Common myeloid progenitor, CD34-positive (primary cell): Measurements from ENCODE around the gene GNE.
A peak's percentile ranks its signal among the peaks of the same experiment; 100 is the strongest.

ENCODE experiments used
- CTCF ChIA-PET: fragments of 350-600 bp; sonication (Branson Sonifier 250); formaldehyde crosslinking; loops from one replicate; lab custom pipeline; 2021; ENCODE audit warnings: antibody characterized with exemption; lab: Charles Lee
- POLR2A ChIA-PET: fragments of 350-600 bp; sonication (Branson Sonifier 250); formaldehyde crosslinking; loops from one replicate; lab custom pipeline; 2021; ENCODE audit warnings: antibody characterized with exemption; lab: Charles Lee
- DNase-seq, 3 donors: peaks; one replicate each; pipeline versions ENCODE4 v3.0.0 to v3.0.0-alpha.2; 2013
- H3K27ac ChIP-seq, 2 experiments: 1 replicate in 1 of 2; 2 replicates in 1 of 2; pipeline ENCODE4 v1.7.0; 2013; ENCODE audit warnings: inconsistent platforms in 2 of 2, low read length in 2 of 2, mild to moderate bottlenecking in 2 of 2, low read depth in 1 of 2, moderate library complexity in 1 of 2; ENCODE audit not compliant: severe bottlenecking in 2 of 2, insufficient read depth in 1 of 2, poor library complexity in 1 of 2
- H3K27me3 ChIP-seq, 5 experiments: replicated peaks in 2 of 5; 1 replicate in 3 of 5; 2 replicates in 2 of 5; pipeline versions ENCODE4 v1.6.1 to v1.7.0; 2013; ENCODE audit warnings: low read length in 4 of 5, mild to moderate bottlenecking in 2 of 5, moderate library complexity in 2 of 5, inconsistent platforms in 1 of 5; ENCODE audit not compliant: insufficient read depth in 5 of 5, control insufficient read depth in 4 of 5
- H3K36me3 ChIP-seq, 4 experiments: 1 replicate in 2 of 4; 2 replicates in 2 of 4; pipeline versions ENCODE4 v1.6.1 to v1.7.0; 2013; ENCODE audit warnings: low read length in 3 of 4, control low read depth in 1 of 4, mild to moderate bottlenecking in 1 of 4; ENCODE audit not compliant: control insufficient read depth in 4 of 4, insufficient read depth in 4 of 4
- H3K4me1 ChIP-seq, 4 experiments: 1 replicate in 3 of 4; 2 replicates in 1 of 4; pipeline versions ENCODE4 v1.6.1 to v1.7.1; 2013; ENCODE audit warnings: low read length in 3 of 4, mild to moderate bottlenecking in 3 of 4, control low read depth in 1 of 4, inconsistent platforms in 1 of 4, moderate library complexity in 1 of 4; ENCODE audit not compliant: control insufficient read depth in 4 of 4, insufficient read depth in 4 of 4; ENCODE audit errors: control extremely low read depth in 1 of 4
- H3K4me3 ChIP-seq, 7 experiments: 1 replicate in 4 of 7; 2 replicates in 3 of 7; pipeline versions ENCODE4 v1.5.1 to v1.7.0; 2013; ENCODE audit warnings: mild to moderate bottlenecking in 7 of 7, low read length in 6 of 7, moderate library complexity in 6 of 7, inconsistent platforms in 2 of 7, low read depth in 2 of 7, control low read depth in 1 of 7; ENCODE audit not compliant: insufficient read depth in 4 of 7, control insufficient read depth in 1 of 7; ENCODE audit errors: extremely low read depth in 1 of 7
- H3K9me3 ChIP-seq, 5 experiments: 1 replicate in 4 of 5; 2 replicates in 1 of 5; pipeline versions ENCODE4 v1.6.1 to v1.7.1; 2013; ENCODE audit warnings: low read length in 4 of 5, mild to moderate bottlenecking in 2 of 5, inconsistent platforms in 1 of 5, low read depth in 1 of 5, moderate library complexity in 1 of 5; ENCODE audit not compliant: control insufficient read depth in 4 of 5, insufficient read depth in 2 of 5; ENCODE audit errors: control extremely low read depth in 1 of 5
- WGBS: methylation state at CpG from one replicate; pipeline ENCODE4 v1.1.5; 2013; ENCODE audit not compliant: insufficient coverage; 5-methylcytosine and 5-hydroxymethylcytosine counted together

The GNE gene

DNA sequence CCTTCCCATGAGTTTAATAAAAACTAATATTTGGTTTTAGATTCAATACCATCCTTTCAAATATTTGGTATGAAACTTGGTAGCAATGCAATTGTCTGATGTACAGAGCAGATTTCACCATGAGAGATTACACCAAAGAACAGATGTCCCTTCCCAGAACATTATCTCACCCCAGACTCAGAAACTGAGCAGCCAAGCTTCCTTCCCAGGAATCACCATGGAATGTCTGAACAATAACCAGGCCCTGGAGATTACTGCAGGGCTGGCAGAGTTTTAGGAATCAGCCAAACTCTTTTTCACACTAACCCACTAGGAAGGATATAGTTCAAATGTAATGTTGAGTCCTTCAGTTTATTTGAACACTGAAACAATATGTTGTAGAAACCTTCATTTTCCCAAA, 43.7 kb downstream of the GNE start:
- no peaks in the 10 kb centered on the region for H3K27me3 ChIP-seq
- H3K9me3 ChIP-seq: no peaks in the 10 kb centered on the region
- POLR2A ChIA-PET: no interaction called here
- H3K4me1 ChIP-seq: peaks cover 0 to 27% (median 17%) of the 10 kb centered on the region in 4 experiments
- H3K27ac ChIP-seq: no peak overlapping the region
- DNase-seq: no peak
- H3K36me3 ChIP-seq: peaks cover 12 to 90% (median 50%) of the 10 kb centered on the region in 4 experiments
- CTCF ChIA-PET: interaction anchor here (0.6 to 1.3 kb wide), 3 partner anchors 14 to 24 kb away, joined by 3 to 6 read pairs (median 3); partner anchors contain the start of gene CLTA
- no peak overlapping the region for H3K4me3 ChIP-seq

DNA sequence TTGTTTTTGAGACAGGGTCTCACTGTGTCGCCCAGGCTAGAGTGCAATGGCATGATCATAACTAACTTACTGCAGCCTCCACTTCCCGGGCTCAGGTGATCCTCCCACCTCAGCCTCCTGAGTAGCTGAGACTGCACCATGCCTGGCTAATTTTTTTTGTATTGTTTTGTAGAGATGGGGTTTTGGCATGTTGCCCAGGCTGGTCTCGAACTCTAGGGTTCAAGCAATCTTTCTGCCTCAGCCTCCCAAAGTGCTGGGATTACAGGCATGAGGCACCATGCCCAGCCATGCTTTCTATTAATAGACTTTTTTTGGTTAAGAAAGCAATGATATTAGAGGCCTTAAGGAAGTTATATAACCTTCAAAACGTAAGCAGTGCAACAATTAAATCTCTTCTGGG, 44.3 kb downstream of the GNE start:
- no peaks in the 10 kb centered on the region for H3K9me3 ChIP-seq
- peaks cover 0 to 31% (median 19%) of the 10 kb centered on the region in 4 experiments for H3K4me1 ChIP-seq
- H3K36me3 ChIP-seq: peaks cover 12 to 91% (median 46%) of the 10 kb centered on the region in 4 experiments
- H3K27ac ChIP-seq: no peak overlapping the region
- POLR2A ChIA-PET: no interaction called here
- CTCF ChIA-PET: no interaction called here
- no peaks in the 10 kb centered on the region for H3K27me3 ChIP-seq
- no peak overlapping the region for H3K4me3 ChIP-seq
- DNase-seq: no peak
- WGBS: 71% methylated on average over 1 of the region's 4 CpGs

GRCh38 chr9:36213387-36213786, 44.9 kb downstream of the GNE start:
- DNase-seq: no peak
- ChIA-PET CTCF (interaction anchor here (1.1 kb wide), 1 partner anchor 23 kb away, joined by 3 read pairs; the partner anchor contains the start of gene CLTA), POLR2A (no interaction called here)
- H3K27me3 ChIP-seq: no peaks in the 10 kb centered on the region
- H3K36me3 ChIP-seq: peaks cover 9 to 91% (median 47%) of the 10 kb centered on the region in 4 experiments
- 95% methylated on average over 2 of the region's 4 CpGs for WGBS
- H3K27ac ChIP-seq: no peak overlapping the region
- no peak overlapping the region for H3K4me3 ChIP-seq
- H3K9me3 ChIP-seq: no peaks in the 10 kb centered on the region
- peaks cover 0 to 31% (median 22%) of the 10 kb centered on the region in 4 experiments for H3K4me1 ChIP-seq

- WGBS: 96% methylated on average over 6 of the region's 7 CpGs
- no peaks in the 10 kb centered on the region for H3K9me3 ChIP-seq
- no peak overlapping the region for H3K4me3 ChIP-seq
- no peak for DNase-seq
- POLR2A ChIA-PET: no interaction called here
- H3K27me3 ChIP-seq: no peaks in the 10 kb centered on the region
- peaks cover 0 to 37% (median 33%) of the 10 kb centered on the region in 4 experiments for H3K4me1 ChIP-seq
- H3K27ac ChIP-seq: no peak overlapping the region
- CTCF ChIA-PET: interaction anchor here (1.7 kb wide), 1 partner anchor 37 kb away, joined by 6 read pairs; no protein-coding TSS in a partner anchor
- H3K36me3 ChIP-seq: peaks cover 9 to 90% (median 42%) of the 10 kb centered on the region in 4 experiments
Measured at GRCh38 chr9:36211510-36211909, 46.7 kb downstream of the GNE start.

- WGBS: 96% methylated on average over 4 of the region's 8 CpGs
- Histone ChIP-seq H3K36me3 (peaks cover 12 to 91% (median 47%) of the 10 kb centered on the region in 4 experiments), H3K9me3 (no peaks in the 10 kb centered on the region), H3K27ac (no peak overlapping the region), H3K27me3 (no peaks in the 10 kb centered on the region), H3K4me3 (no peak overlapping the region), H3K4me1 (peaks cover 0 to 39% (median 29%) of the 10 kb centered on the region in 4 experiments)
- DNase-seq: no peak
- CTCF ChIA-PET: interaction anchor here (1.7 kb wide), 1 partner anchor 38 kb away, joined by 6 read pairs; no protein-coding TSS in a partner anchor
- POLR2A ChIA-PET: no interaction called here
Measured at GRCh38 chr9:36210722-36211121, 47.5 kb downstream of the GNE start.

GRCh38 chr9:36208521-36209253, 49.6 kb downstream of the GNE start:
- peaks cover 17 to 93% (median 61%) of the 10 kb centered on the region in 4 experiments for H3K36me3 ChIP-seq
- CTCF ChIA-PET: interaction anchor here (1.4 to 2.1 kb wide), 2 partner anchors 10 to 106 kb away, joined by 6 read pairs; no protein-coding TSS in a partner anchor
- peak overlapping the region in 1 of 2 experiments; percentile 79 for H3K27ac ChIP-seq
- H3K4me3 ChIP-seq: peak overlapping the region in 2 of 7 experiments; percentile 43 to 53
- 77% methylated on average over 8 of the region's 10 CpGs for WGBS
- no peaks in the 10 kb centered on the region for H3K27me3 ChIP-seq
- peaks cover 0 to 43% (median 30%) of the 10 kb centered on the region in 4 experiments for H3K4me1 ChIP-seq
- H3K9me3 ChIP-seq: no peaks in the 10 kb centered on the region
- POLR2A ChIA-PET: no interaction called here
- DNase-seq: no peak
